Activated effector memory CD4-positive, alpha-beta T cell treated with Interleukin-2 at 50 U/mL for 16 hours (primary cell): ENCODE data around the gene GPR35.
"Not testable (repeated sequence)": the region's sequence is repeated elsewhere in the genome, so short reads cannot be mapped to it uniquely, and the experiment has no call there.

Source experiments
- DNase-seq: peaks from one replicate; pipeline ENCODE4 v3.0.0-alpha.2; 2020

The GPR35 gene

DNA sequence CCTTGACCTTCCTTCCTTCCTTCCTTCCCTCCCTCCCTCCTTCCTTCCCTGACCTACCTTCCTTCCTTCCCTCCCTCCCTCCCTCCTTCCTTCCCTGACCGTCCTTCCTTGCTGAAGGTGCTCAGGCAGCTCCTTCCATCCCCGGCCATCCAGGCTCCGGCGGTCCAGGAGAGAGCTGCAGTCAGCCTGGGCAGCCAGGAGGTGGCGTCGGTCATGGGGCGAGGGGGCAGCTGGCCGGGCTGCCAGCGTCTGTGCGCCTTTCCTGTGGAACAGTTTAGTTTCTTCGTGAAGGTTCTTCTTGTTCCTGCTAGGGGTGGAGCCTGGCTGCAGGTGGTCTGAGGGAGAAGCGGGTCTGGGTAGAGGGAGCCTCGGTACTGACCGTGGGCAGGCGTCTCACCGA, 15.7 kb downstream of the GPR35 start:
- DNase-seq = no peak

DNA sequence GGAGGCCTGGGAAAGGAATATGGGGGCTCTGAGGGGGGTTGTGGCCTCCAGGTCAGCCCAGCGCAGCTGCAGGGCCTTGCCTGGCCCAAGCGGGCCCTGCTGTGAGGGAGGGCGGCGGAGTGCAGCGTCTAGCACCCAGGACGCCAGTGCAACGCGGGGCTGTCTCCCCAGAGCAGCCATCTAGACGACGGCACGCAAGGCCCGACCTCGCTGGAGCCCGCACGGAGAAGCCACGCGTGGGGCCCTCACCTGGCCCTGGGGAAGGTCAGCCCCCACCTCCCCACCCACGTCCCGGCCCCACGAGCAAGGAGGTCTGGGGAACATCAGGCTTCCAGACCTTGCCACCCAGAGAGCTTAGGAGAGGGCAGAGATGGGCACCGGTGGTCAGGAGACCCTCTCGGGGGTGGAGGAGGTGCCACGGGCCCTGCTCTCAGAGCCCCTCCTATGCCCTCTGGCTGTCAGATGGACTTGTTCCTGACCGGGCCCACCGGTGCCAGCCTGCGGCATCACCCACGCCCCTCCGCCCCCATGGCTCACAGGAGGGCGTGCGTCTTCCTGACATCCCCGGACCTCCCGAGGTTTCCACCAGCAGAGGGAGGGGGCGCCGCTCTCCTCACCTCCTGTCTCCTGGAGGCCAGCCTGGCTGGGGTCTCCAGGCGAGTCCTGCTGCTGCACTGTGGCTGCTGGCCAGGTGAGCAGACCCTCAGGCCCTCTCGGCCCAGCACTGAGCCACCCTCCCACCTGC, 17.0 kb downstream of the GPR35 start:
- DNase-seq = no peak

DNA sequence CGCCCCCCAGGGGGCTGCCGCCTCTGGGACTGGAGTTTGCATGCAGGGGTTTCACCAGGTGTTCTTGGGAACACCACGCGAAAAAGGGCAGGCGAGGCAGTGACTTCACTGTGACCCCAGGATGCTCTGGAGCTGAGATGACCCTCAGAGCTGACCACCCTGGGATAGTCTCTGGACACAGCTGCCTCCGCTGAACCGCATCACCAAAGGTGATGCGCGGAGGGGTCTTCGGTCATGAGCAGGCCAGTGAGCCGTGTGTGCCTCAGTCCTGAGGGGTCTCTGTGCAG, 17.5 kb downstream of the GPR35 start:
- DNase-seq = no peak

DNA sequence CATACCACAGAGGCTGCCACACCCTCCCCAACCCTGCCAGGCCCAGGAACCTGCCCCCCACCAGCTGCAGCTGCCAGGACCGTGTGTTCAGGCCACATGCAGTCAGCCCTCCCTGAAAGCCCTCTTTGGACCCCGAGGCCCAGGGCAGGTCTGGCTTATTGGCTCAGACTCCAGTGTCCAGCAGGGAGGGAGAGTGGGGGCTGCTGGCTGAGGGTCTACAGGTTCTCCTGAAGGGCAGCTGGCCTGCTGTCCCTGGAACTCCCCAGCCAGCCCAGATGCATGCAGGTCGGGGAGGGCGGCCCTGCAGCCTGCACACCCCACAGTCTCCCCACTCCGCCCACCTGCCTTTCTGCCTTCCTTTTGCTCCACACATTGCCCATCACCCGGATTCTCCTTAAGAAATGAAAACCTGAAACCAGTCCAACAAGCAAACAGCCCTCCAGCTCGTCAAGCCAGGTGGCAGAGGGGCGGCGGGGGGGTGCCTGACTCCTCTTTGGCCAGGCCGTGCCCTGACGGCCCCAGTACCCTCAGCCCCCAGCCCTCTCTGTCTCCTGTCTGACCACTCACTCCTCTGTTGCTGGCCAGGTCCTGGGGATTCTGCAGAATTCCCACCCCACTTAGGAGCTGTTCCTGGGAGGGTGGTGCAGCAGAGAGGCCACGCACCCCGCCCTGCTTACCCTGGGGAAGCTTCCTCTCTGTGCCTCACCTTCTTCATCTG, 18.0 kb downstream of the GPR35 start:
- DNase-seq = no peak

DNA sequence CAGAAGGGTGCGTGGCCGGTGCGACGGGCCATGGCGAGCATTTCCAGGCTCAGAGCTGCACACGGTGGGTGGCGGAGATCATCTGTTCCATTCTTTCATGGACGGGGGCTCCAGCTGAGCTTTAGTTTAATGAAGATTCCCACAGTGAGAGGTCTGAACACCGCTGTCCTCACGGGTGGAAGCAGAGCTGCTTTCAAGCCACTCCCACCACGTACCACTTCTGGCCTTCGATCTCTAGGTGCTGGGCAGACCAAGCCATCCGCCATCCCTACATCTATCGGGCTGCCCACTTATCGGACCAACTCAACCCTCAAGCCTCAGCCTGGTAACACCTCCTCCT, 18.5 kb downstream of the GPR35 start:
- DNase-seq = no peak

DNA sequence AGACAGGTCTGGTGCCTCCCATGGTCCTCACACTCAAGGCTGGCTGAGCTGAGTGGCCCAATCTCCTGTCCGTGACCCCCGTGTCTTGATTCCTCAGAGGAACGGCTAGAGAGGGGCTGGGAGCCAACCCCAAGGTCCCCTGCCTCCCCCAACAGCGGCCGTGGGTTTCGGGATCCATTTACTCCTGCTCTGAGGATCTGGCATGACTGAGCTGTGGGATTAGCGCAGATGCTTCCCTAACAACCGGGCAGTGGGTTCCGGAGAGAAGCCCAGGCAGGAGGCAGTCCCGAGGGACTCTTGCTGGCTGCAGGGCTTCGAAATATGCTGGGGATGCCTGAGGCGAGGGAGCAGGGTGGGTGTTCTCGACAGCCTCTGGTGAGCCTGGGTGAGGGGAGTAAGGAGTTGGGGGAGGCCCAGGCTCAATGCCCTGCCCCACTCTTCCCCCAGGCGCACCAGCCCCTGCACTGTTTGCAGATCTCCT, 18.9 kb downstream of the GPR35 start:
- no peak for DNase-seq

DNA sequence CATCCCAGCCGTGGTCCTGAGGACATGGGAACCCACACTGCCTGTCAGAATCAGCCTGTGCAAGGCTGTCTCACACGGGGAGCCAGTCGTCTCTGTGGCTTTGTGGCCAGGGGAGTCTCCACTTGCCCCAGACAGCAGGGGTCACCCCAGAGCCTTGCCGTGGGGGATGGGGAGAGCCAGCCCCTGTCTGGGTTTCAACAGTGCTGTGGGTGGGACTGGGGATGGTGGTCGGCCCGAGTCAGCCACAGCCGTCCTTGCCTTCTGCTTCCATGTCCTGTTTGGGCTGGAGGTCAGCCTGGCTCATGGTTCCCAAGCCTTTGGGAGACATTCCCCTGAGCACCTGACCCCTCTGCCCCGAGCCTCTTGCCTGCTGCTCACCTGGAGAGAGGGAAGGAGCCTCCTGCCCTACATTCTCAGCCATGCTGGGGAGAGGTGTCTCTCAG, 19.6 kb downstream of the GPR35 start:
- DNase-seq = no peak

DNA sequence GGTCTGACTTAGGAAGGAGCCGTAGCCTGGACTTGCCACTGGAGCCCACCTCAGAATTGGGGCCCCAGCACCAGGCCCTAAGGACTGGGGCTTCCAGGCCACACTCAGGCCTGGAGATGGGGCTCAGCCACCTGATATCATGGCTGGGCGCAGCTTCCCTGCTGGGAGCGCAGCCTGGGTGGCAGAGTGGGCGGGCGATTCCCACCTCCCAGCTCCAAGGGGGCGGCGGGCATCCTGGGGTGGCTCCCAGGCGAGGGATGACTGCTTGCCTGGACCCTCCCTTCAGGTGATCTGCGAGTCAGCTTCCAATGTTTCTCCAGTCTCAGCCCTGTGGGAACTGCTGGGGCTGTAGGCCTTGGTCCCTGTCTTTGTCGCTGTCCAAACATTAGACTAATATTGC, 20.1 kb downstream of the GPR35 start:
- DNase-seq = no peak

DNA sequence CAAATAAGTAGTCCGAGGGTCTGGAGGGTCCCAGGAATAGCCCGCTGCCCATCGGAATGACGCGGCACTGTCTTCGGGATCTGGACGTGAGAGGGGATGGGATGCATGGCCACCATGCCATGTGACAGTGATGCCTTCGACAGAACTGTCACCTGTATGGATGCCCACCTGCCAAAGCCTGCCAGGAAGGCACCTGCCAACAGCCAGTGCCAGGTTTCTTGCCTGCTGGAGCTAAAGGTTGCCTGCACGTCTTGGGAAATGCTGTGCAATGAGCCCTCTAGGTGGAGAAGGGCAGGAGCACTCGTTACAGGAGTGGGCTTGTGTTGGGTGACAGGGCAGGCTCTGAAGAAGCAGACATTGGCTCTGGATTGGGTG, 20.5 kb downstream of the GPR35 start:
- no peak for DNase-seq

DNA sequence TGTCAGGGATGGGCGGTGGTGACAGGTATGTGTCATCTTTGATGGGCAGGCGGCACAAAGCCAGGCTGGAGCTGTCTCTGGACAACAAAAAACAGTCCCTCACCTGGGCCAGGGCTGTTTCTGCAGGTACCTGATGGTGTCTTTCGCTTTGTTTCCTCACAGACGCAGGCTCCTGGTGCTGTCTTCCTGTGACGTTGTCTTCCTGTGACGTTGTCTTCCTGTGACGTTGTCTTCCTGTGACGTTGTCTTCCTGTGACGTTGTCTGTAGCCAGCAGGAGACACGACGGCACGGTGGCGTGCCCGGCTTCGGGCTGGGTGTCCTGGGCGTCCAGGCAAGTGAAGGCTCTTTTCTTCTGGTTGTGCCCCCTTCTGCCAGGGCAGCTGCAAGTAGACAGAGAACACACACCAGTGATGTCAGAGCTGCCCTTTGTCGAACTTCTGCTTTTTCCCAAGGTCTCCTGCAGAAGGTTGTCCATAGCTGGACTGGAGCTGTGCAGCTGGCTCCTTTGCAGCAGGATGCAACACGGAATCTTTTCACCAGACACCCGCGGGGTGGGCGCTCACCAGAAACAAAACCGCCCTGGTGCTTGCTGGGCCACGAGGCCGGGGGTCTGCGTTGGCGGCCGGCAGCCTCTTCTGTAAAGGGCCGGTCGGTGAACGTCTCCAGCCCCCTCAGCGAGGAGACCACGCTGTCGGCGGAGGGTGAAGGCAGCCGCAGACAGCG, 21.1 kb downstream of the GPR35 start:
- DNase-seq = no peak

DNA sequence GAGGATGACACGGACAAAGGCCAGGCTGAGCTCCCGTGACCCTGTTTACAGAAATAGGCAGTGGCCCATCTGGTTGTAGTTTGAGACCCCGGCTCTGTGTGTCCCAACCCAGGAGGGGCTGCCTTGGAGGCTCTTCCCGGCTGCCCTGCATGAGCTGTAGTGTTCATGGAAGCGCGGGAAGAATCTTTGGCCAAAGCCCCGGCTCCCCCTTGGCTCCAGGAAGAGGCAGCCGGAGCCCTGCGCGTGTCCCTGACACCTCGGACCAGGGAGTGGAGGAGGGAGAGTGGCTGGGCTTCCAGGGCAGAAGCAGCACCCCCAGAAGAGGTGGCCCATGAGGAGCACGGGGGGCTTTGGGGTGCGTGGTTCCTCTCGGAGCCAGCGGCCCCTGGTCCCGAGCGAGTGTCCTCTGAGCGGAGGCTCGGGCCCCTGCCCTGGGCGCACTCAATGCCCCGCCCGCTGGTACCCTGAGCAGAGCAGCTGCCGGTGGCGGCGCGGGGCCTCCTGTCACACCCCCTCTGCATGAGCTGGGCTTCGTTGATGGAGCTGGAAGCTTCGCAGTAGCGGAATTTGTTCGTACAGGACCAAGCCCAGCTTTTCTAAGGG, 21.7 kb downstream of the GPR35 start:
- no peak for DNase-seq

DNA sequence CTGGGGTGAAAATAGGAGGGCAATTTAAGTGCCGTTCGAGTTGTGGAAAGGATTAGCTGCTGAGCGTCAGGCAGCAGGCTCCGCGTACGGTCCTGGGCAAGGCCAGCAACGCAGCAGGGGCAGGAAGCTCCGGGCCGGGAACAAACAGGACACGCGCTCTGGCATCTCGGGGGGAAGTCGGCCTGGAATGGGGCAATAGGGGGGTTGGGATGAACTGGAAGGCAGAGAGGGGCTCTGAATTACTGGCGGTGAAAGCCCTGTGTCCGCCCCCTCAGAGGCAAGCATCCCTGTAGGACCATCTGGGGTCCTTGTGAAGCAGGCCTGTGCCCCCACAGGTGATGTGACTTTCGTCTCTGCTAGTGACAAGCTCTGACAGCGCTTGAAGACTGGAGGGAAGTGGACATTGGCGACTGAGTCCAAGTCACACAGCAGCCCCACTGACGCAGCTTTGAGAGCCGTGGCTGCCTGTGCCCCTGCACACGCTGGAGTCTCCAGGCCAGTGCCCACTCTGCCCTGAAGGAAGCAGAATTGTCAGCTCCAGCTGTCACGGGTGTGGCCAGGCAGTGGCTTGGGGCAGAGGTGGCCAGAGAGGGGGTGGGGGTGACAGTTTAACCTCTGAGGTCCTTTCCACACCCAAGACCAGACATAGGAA, 22.3 kb downstream of the GPR35 start:
- DNase-seq = no peak

DNA sequence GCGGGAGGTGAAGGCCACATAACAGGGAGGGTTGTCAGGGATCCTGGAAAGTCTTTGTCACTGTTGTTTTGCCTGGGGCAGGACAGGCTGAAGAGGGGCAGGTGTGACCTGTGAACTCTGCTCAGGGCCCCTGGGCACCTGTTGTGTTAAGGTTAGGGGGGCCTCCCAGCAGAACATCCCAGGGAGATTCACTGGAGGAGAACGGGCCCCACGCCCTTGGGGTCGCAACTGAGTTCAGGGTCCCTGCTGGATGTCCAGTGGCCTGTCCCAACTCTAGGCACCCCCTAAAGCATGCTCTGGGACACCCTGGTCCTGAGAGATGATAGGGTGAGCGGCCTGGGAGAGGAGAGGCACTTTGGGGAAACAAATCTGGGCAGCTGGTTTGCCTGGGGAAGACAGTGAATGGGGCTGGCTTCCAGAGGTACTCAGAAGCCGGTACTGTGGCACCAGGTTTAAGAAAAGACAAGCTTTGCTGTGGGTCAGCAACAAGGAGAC, 22.9 kb downstream of the GPR35 start:
- DNase-seq = no peak

DNA sequence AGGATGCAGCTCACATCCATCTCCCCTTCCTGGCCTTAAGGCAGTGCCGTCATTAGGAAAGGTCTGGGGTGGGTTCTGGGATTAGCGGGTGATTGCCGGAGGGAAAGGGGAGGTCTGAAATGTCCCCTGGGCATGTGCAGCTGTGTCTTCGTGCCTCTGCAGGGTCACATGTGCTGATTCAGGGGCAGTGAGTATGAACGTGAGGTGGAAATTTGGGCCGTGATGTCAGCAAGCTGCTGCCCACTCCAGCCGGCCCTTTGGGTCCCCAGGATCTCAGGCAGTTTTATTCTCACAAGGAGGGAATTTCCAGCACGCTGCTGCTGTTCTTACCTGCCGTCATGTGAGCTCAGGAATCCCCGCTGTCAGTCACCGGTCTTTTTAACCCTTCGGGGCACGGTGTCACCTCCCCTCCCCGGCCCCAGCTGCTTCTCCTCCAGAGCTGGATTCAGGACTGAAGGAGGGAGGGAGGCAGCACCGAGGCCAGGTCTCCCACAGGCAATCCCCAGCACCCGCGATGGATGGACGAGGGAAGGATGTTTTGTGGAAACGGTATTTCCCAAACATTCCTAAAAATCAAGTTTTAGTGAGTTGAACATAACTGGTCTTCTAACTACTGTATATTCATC, 23.5 kb downstream of the GPR35 start:
- DNase-seq = no peak

DNA sequence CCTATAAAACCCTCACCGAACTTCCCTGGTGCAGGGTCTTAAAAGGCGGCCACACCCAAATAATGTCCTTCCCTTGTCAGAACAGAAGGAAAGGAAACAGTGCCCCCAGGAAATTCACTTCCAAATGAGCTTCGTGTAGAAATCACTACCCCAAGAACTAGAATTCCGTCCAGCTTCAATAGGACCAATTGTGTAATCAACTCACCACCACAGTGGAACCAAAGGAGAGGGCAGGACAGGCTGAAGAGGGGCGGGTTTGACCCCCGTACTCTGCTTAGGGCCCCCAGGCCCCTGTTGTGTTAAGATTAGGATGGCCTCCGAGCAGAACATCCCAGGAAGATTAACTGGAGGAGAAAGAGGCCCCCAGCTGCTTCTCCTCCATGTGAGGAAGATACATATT, 24.1 kb downstream of the GPR35 start:
- DNase-seq = no peak

DNA sequence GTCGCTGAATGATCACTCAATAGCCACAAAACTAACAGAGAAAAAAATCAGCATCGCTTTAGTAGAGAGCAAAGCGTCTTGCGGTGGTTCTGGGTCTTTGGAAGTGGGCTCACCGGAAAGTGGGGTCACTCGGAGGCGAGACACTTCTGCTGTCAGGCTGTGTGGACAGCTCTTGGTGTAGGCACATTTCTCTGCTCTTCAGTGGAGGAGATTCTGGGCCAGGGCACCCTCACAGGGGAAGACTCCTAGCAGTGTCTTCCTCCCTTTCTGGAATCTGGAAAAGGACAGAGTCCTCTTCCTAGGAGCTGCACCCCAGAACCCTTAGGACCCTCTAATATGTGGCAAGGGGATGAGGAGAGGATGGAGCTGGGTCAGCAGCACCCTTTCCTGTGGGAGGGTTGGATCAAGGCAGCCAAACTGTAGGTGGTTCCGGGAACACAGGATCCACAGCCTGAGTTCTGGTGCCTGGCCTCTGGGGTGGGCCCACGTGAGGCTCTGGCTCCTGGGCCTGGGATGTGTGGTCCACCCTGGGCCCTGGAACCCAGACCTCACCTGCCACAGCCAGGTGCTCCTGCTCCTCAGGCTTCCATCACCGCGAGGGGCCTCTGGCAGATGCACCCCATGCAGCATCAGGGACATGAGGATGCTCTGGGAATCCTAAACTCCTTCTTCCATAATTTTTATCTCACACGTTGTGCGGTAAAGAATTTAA, 25.1 kb downstream of the GPR35 start:
- DNase-seq = no peak

DNA sequence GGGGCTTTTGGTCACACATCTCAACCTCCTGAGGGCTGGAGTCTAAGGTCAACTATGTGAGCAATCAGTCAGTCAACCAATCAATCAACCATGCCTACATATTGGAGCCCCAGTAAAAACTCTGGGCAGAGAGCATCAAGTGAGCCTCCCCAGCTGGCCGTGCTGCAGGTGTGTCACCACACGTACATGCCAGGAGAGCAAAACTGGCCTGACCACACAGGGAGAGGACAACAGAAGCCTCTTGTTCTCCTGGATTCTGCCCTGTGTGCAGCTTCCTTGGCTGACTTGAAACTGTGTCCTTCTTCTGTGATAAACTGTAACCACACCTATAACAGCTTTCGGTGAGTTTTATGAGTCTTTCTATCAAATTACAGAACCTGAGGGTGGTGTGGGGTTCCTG, 25.9 kb downstream of the GPR35 start:
- DNase-seq = no peak

DNA sequence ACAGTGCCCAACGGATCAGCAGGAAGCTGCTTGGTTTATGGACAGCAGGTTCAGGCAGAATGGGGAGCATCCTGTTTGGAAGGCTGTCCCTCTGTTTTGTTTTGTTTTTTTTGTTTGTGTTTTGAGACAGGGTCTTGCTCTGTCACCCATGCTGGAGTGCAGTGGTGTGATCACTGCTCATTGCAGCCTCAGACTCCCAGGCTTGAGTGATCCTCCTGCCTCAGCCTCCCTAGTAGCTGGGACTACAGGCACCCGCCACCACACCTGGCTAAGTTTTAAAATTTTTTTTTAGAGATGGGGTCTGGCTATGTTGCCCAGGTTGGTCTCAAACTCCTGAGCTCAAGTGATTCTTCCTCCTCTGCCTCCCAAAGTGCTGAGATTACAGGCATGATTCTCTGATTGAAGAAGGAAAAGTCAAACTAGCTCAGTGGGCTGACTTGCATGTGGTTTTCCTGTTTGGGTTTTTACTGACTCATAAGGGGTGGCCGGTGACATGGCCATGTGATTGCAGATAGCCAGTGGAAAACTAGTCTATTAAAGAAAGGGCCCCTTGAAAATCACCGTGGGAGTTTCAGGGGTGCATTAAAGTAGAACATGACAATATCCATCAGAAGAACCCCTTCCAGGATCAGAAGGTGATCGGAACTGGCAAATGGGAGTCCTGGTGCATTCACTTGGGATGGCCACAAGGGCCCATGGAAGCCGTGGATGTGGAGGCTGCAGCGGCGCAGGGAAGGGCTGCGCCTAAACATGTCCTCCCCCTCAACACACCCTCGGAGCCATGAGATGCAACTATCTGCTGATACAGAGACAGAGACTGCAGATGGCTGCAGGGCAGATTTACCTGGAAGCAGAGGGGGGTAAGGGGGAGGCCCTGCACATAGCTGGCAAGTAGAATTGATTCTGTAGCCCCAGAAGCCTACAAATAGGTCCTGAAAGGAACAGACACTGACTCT, 30.9 kb downstream of the GPR35 start:
- no peak for DNase-seq

DNA sequence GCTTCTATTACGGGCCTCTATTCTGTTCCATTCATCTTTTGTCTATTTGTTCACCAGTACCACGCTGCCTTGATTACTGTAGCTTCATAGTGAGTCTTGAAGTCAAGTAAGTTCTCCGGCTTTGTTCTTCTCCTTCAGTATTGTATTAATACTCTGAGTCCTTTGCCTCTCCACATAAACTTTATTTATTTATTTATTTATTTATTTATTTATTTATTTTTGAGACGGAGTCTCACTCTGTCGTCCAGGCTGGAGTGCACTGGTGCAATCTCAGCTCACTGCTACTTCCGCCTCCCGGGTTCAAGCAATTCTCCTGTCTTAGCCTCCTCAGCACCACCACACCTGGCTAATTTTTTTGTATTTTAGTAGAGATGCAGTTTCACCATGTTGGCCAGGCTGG, 34.6 kb downstream of the GPR35 start:
- DNase-seq = not testable (repeated sequence)

DNA sequence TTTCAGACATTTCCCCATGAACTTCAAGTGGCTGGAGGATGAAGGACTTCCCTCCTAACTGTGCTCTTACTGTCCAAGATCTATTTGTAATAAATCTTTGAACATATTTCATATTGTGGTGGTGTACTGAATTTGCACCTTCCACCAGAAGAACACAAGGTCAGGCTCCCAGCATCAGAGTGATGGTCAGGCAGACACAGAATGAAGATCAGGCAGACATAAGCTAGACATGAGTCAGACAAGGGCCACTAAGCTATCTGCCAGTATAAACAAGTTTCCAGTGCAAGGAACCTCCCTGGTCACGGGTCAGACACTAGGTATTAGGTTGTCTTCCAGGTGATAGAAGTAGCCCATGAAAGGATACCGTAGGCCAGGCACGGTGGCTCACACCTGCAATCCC, 37.4 kb downstream of the GPR35 start:
- DNase-seq = no peak
